CD4-positive, alpha-beta T cell treated with Interleukin-17A for 4 hours (primary cell): ENCODE measurements around the gene ARMC2.
"Not testable (repeated sequence)": the region's sequence is repeated elsewhere in the genome, so short reads cannot be mapped to it uniquely, and the experiment has no call there.

Experiments used
- DNase-seq: peaks from one replicate; pipeline ENCODE4 v3.0.0-alpha.2; 2020; ENCODE audit warnings: mixed read lengths

Gene ARMC2

DNA sequence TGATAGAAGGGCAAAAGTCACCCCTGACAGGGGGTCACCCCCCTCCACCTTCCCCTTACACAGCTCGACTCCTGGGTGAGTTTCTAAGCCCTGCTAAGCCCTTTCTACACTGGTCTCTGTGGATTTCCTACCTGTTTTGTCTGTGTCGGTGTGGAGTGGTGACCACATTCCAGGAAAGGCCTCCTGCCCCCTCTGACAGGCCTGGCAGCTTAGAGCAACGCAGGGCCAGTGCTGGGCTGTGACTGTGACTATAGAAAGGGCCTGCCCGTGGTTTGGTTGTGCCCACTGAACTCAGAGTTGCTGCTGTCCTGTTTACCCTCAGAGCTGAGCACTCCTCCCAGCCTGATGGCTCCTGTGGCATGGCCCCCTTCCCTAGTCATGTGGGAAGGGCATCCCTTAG lies 109.0 kb downstream of the ARMC2 start:
- DNase-seq: no peak

DNA sequence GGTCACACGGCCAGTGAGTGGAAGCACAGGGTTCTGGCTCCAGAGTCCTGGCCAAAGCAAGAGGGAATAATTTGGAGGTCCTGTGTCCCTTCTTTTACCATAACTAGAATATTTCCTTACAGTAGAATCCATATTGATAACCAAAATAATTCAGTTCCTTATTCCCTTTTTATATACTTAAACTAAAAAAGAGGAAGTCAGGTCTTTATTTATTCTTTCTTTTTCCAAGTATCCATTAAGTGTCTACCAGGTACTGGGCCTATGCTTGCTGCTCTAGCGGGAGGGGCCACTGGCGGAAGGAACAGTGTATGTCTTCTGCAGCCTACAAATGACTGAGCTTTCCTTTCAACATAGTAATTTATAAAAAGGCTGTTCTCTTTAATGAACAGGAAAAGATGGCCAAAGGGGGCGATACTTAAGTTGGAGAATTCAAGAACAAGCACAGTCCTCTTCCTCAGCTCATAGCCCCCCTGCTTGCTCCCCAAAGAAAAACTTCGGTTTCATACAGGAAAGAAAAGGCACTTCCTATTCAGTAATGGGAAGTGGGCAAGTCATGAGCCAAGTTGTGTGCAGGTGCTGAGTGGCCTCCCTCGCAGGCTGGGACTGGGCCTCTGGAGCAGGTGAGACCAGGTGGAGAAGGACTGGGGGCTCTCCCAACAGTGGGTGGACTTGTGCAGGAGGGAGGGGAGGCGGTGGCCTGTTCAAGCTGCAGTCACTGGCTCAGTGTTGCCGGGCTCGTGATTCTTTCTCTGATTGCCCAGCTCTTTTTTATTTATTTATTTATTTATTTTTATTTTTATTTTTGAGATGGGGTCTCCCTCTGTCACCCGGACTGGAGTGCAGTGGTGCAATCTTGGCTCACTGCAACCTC lies 110.9 kb downstream of the ARMC2 start:
- DNase-seq: no peak

DNA sequence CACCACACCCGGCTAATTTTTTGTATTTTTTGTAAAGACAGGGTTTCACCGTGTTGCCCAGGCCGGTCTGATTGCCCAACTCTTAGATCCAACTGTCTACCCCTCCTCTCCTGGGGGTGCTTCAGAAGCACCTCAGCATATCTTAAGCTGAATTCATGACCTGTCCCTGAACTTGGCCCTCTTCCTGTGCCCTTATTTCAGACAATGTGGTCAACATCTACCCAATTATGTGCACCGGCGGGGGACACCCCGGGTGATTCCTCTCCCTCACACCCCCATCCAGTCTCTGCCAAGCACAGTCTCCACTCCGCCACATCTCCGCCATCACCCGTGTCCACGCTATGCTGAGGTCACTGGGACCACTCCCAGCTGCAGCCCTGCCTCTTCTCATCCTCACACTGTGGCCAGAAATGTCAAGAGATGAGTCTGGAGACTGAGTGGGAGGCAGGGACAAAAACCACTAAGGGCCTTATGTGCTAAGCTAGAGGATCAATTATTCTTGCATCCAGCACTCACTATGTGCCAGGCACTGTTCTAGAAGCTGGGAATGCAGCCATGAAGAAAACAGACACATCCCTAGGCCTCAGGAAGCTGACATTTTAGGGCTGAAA lies 111.9 kb downstream of the ARMC2 start:
- DNase-seq: no peak

DNA sequence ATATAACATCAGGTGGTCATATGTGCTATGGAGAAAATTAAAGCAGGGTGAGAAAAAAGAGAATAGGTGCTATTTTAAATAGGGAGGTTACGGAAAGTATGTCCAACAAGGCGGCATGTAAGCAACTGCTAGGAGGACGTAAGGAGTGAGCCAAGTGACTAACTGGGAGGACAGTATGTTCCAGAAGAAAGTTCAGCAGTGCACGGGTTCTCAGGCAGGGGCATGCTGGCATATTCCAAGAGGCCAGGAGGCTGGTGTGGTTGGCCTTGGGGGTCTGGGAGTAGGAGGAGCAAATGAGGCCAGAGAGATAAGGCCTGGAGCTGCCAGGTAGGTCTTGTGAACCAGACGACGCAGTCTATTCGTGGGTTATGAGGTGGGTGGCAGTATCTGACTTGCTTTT lies 112.4 kb downstream of the ARMC2 start:
- DNase-seq: no peak

DNA sequence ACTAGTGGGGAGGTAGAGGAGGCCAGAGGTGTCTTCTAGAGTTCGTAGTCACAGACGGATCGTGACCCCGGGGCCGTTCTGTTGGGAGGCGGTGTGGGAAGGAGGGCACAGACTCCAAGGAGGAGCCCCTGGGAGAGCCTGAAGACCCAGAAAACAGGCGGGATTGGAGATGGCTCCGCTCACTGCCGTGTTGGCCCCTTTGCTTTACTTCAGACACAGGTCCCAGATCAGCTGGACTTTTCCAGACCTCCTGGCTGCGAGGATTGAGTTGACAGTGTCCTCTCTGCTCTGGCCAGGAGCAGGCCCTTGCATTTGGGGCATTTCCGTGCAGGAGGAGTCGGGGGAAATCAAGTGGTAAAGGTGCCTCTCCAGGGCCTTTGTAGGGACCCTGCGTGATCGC lies 112.9 kb downstream of the ARMC2 start:
- no peak for DNase-seq

DNA sequence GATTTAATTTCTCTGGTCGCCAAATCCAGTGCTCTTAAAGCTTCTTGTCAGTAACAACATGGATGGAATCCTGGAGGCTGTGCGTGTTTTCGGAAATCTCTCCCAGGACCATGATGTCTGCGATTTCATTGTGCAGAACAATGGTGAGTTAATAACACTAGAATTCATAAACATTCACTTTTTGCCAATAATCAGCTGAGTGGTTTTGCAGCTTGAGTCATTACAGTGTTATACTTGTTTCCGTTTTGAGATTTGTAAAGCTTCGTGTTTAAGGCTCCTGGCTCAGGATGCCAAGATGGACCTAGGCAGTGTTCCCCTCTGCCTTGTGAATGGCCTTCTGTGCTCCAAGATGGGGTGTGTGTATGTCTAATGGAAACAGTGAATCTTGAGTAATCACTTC lies 113.8 kb downstream of the ARMC2 start:
- no peak for DNase-seq

DNA sequence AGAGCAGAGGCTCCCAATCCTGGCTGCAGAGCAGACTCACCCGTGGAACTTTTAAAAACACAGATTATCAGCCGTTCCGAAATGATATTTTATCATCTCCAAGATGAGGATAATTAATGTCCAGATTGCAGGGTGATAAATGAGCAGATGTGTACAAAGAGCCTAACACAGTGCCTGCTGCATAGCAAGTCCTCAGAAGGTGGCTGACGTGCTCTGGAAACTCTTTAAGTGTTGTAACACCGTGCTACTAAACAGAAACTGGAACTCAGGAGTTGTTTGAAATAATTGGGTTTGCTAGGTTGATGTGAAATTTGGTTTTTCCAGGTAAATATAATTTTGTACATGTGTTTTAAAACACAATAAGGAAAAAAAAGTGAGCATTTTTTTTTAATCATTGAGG lies 118.0 kb downstream of the ARMC2 start:
- DNase-seq: no peak

DNA sequence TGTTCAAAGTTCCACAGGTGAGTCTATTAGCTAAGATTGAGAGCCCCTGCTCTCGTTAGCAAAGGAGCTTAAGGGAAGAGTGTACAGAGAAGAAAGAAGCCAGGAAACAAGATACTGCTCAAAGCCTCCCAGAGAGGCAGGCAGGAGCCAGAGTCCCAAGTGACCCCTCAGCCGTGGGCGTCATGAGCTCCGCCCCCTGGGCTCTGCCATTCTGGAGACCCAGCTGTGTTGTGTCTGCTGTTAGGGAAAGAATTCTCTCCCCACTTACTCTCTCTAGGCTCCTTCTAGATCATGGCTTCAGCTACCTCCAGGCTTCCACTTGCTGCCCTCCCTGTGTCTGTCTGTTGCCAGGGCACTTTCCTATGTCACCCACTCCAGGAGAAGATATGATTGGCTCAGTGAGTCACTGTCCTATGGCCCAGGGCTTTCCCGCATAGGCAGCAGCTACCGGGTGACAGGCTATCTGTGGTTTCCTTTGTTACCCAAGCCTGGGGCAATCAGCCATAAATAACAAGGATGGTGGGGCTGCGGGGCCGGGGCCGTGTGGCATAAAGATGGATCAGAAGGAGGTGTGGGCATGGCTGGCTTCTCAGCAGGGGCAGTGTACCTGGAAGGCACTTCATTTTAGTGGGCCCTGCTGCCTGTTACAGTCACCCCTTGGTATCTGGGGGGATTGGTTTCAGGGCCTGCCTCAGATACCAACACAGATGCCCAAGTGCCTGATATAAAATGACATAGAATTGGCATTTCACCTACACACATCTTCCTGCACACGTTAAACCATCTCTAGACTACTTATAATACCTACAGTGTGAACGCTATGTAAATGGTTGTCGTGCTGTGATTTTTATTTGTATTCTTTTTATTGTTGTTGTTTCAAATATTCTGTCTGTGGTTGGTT lies 118.9 kb downstream of the ARMC2 start:
- DNase-seq: peak; percentile 12

DNA sequence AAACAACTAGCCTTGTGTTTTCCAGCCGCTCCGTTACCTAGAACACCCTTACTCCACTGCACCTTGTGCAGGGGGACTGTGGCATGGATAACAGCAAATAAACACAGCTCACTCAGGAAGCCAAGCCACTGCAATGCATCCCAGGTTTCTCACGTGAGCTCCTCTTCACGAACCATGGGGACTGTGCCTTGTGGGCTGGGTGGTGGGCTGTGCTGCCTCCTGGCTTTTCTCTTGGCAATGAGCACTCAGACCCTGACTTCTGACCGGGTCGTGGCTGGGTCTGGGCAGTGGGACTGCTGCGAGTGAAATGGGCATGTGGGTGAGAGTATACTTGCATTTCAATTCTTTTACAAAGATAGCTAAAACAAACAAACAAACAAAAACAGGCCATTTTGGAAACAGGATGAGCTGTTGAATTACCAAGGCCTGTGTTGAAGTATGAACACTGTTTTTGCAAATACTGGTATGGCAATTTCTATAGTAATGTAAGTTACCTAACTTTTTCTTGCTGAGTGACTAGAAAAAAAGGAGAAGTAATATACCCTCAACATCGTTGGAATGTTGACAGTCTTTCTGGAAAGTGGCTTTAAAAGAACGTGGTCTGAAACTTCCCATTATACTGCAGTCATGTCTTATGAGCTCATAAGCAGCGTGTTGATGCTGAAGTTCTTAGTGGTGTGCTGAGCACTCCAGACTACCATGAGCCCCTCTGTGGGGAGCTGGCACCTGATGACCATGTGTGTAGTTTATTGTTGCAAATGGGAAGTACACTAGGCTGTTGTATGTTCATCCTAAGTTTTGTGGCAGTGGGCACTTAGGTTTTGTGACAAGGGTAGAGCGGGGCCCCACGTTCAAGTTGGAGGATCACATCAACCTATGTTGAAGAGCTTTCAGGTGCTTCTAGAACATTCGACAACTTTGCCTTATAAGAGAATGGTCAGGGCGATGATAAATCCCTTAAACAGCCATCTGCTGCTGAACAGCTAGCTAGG lies 120.4 kb downstream of the ARMC2 start:
- DNase-seq: no peak

DNA sequence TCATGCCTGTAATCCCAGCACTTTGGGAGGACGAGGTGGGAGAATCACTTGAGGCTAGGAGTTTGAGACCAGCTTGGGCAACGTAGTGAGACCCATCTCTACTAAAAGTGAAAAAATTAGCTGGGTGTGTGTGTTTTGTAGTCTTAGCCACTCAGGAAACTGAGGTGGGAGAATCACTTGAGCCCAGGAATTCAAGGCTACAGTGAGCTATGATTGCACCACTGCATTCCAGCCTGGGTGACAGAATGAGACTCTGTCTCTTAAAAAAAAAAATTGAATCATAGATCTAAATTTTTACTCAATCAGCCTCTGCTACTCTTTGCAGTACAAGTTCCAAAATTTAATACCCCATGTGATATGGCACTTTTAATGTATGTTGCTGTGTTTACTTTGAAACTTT lies 121.6 kb downstream of the ARMC2 start:
- no peak for DNase-seq

DNA sequence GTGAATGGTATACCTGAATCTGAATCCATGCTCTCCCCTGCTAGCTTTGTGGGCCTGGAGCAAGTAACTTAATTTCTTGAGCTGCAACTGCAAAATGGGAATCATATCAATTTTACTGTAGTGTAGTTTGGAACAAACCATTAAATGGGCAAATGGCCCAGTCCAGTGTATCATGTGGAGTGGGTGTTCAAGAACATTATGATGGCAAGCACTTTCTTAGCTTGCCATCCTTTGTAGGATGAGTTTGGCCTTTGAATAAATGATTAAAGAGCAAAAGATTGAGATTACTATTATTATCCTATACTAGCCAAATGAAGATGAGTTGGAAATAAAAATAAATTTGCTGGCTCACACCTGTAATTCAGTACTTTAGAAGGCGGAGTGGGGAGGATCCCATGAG lies 126.0 kb downstream of the ARMC2 start:
- DNase-seq: no peak

DNA sequence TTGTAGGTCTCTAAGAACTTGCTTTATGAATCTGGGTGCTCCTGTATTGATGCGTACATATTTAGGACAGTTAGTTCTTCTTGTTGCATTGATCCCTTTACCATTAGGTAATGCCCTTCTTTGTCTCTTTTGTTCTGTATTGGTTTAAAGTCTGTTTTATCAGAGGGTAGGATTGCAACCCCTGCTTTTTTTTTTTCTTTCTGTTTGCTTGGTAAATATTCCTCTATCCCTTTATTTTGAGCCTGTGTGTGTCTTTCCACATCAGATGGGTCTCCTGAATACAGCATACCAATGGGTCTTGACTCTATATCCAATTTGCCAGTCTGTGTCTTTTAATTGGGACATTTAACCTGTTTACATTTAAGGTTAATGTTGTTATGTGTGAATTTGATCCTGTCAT lies 130.4 kb downstream of the ARMC2 start:
- not testable (repeated sequence) for DNase-seq

DNA sequence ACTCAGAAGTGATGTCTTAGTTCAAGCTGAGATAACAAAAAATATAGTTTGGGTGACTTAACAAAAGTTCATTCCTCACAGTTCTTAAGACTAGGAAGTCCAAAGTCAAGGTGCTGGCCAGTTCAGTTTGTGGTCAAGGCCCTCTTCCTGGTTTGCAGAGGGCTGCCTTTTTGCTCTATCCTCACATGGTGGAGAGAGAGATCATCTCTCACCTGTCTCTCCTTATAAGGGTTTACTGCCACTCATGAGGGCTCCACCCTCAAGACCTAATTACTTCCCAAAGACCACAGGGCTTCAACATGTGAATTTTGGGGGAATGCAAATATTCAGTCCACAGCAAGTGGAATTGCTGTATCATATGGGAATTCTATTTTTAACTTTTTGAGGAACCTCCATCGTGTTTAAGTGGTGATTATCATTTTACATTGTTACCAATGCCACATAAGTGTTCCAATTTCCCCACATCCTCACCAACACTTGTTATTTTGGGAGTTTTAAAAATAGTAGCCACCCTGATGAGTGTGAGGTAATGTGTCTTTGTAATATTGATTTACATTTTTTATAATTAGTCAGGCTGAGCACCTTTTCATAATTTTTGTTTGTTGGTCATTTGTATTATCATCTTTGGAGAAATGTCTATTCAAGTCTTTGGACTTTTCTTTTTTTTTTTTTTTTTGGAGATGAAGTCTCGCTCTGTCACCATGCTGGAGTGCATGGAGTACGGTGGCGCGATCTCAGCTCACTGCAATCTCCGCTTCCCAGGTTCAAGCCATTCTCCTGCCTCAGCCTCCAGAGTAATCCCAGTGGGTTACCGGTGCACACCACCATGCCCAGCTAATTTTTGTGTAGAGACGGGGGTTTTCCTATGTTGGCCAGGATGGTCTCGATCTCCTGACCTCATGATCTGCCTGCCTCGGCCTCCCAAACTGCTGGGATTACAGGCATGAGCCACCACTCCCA lies 134.2 kb downstream of the ARMC2 start:
- DNase-seq: no peak

DNA sequence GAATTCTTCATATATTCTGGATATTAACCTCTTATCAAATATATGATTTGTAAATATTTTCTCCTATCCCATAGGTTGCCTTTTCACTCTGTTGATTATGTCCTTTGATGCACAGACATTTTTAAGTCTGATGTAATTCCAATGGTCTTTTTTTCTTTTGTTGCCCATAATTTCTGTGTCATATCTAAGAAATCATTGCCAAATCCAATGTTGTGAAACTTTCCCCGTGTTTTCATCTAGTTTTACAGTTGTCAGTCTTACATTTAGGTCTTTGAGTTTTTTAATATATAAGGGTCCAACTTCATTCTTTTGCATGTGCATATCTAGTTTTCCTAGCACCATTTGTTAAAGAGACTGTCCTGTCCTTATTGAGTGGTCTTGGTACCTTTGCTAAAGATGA lies 134.9 kb downstream of the ARMC2 start:
- no peak for DNase-seq

DNA sequence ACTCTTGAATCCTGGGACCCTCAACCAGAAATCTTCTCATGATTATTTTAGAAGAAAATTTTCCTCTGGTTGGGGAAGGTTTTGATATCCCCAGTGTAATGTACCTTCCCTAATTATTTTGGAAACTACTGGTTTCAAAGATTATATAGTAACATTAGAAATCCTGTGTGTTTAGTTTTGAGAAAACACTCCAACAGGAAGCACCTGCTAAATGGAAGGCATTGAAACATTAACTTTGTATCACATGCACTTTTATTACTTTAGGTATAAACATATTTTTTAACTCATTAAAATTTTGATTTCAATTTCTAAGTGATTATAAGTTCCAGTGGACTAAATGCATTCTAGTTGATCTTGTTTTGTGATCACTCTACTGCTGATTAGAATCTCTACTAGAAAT lies 137.1 kb downstream of the ARMC2 start:
- DNase-seq: no peak

DNA sequence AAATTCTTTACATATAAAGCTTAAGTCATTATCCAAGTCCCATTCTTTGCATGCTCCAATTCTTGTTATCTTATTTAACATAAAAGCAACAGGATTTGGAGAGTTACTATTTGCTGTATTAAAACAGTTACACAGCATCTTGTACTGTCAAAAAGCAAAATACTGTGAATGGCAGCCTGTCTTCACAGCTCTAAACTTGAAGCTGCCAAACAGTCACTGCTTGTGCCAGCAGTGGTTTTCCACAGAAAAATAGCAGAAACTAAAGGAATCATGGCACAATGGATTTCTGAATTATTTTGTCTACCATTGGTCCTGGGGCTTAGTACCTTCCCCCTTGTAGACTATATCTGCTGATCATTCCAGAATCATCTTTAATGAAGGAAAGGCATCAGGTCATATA lies 138.9 kb downstream of the ARMC2 start:
- no peak for DNase-seq

DNA sequence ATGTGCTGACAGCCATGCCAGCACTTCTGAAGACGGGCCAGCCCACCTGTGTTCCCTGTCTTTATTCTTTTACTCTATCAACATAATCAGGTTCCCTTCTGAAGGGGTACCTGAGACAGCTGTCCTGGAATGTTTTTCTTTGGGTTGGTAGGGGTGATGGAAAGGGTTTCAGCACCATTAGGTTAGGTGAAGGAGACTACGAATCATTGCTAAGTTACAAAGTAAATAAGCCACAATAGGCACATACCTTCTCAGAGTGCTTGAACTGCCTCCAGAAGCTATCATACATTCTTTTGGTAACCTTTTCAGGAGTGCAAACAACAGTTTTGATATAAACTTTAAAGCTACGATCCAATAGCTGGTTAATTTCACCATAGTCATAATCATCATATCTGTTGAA lies 140.1 kb downstream of the ARMC2 start:
- no peak for DNase-seq

DNA sequence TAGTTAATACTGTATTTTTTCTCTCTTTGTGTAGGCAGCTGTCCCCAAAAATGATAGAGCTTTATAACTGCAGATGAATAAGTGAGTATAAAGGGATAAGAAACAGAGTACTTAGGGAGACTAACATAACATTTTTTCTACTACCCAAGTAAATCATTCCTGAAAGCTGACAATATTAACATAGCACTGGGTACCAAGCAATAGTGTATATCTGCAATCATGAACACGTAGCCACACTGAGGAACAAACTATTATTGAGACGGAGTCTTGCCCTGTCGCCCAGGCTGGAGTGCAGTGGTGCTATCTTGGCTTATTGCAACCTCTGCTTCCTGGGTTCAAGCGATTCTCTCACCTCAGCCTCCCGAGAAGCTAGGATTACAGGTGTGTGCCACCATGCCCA lies 140.5 kb downstream of the ARMC2 start:
- DNase-seq: no peak

DNA sequence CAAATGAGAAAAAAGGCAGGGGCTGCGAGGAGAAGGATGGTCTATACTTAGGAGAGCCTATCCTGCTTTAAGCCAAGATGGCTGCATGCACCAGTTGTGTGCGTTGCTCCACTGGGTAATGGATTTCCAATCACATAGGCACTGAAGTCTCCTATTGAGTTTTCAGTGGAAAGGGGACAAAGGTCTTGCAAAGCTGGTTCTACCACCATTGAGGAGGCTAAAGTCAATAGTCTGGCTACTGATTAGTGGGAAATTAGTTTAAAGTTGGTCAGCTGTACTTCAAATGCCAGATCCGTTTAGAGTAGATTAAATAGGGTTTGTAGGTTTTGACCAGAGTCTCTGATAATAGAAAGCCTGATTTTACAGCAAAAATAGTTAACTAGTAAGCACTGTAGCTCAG lies 141.5 kb downstream of the ARMC2 start:
- DNase-seq: no peak

DNA sequence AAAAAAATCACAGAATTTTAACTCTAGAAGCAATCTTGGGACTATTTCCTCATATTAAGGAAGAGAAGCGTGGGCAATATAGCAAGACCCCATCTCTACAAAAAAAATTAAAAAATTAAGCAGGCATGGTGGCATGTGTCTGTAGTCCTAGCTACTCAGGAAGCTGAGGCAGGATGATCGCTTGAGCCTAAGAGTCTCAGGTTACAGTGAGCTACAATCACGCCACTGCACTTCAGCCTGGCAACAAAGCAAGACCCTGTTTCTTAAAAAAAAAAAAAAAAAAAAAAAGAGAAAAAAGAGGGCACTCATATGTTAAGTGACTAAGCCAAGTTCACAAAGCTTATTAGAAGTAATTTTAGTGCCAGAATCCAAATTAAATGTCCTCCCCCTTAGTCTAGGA lies 145.7 kb downstream of the ARMC2 start:
- no peak for DNase-seq

DNA sequence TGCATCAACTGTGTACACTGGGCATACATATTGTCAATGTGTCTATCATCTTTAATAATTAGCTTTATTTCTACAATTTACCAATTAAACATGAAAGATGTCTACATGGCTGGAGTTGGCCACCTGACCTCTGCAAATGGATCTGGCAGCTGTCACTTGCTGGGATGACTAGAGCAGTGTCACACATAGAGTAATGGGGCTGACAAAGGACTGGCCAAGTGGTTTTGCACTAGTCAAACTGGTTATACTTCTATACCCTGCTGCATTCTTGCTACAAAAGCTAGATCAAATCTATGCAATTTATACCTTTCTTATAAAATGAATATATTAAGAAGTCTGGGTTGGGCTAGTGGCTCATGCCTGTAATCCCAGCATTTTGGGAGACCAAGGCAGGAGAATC lies 147.1 kb downstream of the ARMC2 start:
- no peak for DNase-seq
